HUDEP-2 (cell line): Measurements from ENCODE around the gene LRBA.
A peak's percentile ranks its signal among the peaks of the same experiment; 100 is the strongest.

ENCODE experiments used
- DNase-seq, 76 experiments: peaks; one replicate each; lab custom pipeline; 2025; ENCODE audit not compliant: unreplicated experiment in 76 of 76; lab: John Stamatoyannopoulos, UW

LRBA gene

GRCh38 chr4:150355858-150356455 is 659.1 kb downstream of the LRBA start:
- DNase-seq: no peak

- DNase-seq: no peak
Observed at GRCh38 chr4:150355418-150355817, 659.7 kb downstream of the LRBA start.

DNA sequence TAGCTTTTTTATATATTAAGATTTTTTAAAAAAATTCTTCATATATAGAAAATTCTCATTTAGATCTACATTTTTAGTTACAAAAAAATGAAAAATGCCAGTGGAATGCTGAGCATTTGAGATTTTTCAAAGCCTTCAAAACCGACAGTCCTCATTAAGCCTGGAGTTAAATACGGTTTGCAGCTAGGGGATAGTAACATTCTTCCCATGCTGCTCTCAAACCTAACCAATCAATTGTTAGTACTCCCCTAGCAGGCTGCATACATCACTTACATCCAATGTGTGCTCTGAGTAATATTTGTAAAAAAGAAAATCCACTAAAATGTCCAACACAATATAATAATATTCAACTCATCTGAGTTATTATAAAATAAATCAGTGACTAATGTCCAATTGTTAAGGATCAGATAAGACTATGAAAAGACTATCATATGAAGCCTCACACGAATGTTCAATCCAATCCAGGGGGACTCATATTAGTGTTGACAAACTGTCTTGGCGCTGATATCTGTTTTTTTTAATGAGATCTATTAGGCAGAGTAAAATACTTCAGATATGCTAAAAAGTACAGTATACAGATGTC is 660.8 kb downstream of the LRBA start:
- DNase-seq: no peak

DNA sequence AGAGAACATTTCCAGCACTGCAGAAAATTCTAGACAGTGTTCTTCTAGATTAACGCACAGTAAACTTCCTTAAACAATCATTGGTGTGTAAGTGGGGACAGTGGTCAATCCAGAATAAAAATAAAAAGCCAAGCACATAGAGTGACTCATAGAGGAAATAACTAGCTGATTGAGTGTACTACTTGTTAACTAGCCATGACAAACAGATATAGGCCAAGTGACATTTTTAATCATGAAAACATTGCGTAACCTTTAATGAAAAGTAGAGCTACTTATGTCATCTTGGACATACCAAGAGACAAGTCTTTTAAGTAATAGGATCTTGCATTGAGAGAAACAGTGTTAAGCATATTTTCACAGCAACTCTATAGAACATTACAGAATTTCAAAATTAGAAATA is 667.0 kb downstream of the LRBA start:
- no peak for DNase-seq

DNA sequence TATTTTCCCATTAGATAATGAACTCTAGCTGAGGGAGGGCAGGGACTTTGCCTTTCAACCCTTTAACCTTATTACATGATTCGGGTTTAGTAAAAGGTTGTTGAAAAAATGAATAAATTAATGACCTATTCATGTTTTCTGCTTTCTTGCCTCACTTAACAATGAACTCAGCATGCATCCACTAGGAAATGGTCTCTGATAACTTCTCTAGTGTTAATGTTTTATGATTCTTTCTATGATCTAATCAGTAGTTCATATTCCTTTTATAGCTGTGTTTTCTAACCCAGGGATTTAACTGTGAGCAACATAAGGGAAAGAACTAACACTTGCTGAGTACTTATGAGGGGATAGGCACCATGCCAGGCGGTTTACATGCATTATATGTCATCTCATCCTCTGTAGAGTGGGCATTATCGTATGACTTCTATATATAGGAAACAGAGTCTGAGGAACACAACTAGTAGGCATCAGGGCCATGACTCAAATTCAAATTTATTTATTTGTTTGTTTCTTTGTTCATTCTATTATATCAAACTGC is 669.8 kb downstream of the LRBA start:
- DNase-seq: no peak

DNA sequence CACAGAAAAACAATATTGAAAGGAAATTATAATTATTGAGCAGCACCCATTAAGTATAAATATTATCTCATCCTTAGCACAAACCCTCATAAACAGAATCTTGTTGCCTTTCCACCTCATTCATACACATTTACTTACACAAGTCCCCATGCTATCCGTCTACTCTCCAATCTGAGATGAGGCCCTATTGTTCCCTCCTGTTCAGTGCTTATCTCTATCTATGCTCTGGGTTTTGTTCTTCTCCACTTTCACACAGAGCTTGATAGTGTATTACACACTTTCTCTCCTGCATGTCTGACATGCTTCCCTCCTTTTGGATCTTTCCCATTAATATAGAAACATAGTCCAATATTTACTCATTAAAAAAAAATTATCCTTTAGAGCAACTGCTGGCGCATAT is 671.3 kb downstream of the LRBA start:
- DNase-seq: no peak

DNA sequence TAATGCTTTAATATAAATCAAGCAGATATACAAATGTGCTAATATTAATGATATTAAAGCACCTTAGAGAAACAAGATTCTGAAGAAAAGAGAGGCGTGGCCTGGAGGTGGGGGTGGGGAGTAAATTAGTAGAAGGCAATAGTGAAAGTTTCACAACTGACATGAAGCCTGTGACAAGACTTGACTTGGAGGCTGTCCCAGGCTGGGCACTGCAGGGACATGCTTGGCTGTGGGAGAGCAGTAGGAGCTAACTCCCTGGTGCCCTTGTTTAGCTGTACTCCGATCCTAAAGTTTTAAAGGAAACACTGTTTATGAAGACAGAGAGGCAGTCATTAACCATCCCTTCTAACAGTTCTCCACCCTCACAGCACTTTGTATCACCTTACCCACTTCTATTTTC is 672.1 kb downstream of the LRBA start:
- DNase-seq: peak in 2 of 76 experiments; percentile 7 to 11

GRCh38 chr4:150337734-150338133 is 677.4 kb downstream of the LRBA start:
- DNase-seq: no peak

- DNase-seq: no peak
Observed at GRCh38 chr4:150336676-150337412, 678.2 kb downstream of the LRBA start.

DNA sequence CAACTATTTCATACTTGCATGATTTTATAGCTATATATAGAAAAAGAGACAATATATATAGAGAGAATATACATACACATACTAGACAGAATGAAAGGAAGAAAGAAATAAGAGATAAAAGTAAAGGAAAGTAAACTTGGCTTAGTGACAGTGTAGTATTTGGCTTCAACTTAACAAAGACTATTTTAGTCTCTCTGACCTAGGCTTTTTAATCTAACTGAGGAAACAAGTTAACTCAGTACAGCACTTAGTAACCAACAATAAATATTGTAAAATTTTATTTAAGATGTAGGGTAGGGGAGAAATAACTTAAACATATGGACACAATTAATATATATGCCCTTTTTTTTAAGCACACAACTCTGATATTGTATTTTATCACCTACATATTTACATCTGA is 682.1 kb downstream of the LRBA start:
- no peak for DNase-seq

DNA sequence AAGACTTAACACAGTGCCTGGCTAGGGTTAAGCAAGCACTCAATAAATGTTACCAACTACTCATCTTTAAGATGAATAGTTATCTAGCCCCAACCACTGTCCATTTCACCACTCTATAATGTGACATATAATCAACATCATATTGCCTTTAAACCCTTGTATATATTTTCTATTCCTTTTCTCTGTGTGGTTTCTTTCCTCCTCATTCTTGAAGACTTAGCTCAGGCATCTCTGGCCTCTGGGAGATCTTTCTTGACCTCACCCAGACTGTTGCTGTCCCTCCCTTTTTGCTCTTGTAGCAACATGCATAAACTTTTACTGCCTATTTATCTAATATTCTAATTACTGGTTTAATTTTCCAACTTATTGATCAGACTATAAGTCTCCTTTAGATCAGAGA is 683.0 kb downstream of the LRBA start:
- DNase-seq: no peak

DNA sequence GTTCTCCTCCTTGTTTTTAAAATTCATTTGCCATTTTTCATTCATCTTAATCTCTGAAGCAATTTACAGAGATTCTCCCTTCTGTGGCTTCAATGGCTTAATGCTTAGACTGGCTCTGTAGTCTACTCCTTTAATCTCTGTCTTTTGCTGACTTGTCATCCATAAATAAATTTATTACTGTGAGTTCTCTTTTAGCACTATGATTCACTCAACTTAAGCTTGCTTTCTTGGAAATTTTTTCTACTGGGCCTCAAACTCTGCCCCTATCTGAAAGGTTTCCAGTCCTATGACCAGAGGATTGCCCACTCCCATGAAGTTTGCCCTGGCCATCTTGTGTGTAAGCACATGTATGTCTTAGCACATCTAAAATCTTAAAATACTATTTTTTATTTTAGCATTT is 685.7 kb downstream of the LRBA start:
- DNase-seq: no peak

GRCh38 chr4:150328496-150328895 is 686.6 kb downstream of the LRBA start:
- no peak for DNase-seq

- peak in 12 of 76 experiments; percentile 3 to 28 (median 10) for DNase-seq
Observed at GRCh38 chr4:150327262-150327780, 687.8 kb downstream of the LRBA start.

- DNase-seq: no peak
Observed at GRCh38 chr4:150325872-150326271, 689.2 kb downstream of the LRBA start.

DNA sequence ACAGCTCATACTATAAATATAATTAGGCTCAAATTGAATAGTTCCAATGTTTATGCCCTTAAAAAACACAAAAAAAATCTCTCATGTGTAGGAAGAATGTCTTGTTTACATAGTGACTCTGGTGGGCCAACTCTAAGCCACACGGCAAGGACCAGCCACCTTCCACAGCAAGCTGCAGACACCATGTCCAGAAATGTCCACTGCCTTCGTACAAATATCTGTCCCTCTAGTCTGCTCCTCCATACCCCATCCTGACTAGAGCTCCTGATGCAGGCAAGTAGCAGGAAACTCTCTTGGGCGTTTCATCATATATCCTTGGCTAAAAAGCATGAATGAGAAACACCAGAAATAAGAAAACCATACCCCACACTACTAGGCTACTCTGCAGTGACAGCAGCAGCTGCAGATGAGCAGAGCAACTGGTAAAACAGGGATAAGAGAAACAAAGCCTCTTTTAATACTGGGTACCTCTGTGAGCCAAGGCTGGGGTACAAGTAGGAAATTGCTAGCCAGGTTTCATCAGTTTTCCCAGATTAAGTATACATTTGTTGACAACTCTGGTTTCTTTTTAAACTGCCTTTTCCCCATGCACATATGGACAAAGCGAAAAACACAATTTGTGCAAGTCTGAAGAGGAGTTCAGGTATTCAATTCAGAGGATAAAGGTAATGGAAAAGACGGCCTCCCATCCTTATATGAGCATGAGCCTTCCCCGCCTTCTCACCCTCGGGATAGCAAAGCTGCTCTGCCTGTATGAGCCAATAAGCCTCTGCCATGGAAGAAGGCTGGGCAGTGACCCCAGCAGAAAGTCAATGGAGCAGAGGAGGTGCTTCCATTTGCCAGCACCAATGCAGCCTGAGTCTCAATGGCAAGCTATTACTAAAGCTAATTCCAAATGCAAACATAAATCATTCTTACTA is 691.4 kb downstream of the LRBA start:
- DNase-seq: no peak

DNA sequence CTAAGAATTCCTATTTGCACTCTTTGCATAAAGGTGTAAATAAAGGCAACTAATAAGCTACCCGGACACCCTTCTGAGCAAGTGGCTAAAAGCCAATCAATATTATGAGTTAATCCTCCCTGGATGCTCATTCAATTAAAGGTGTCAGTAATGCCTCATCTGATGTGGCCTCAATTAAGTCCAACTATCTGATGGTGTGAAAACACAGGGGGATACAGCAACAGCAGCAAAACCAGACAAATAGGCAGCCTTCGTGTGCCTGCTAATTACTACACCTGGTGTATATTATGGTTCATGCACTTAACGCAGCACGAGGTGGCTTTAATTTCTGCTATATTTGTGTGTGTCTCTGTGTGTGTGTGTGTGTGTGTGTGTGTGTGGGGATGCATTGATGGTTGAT is 692.4 kb downstream of the LRBA start:
- DNase-seq: no peak

DNA sequence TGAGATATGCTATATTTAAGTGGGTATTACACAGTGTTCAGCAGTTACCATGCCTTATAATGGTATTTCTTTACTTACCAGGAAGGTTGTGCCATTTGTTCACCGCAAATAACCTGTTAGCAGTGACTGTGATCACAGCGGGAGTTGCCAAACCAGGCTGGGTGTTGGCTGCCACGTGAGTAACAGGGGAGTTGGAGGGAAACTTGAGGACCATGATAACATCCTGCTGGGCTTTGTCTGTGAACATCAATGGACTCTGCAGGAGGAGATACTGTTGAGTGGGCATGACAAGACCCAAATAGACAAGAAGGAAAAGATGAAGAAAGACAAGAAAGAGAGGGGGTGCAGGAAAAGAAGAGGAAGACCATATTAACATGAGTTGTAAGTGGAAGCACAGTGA is 694.0 kb downstream of the LRBA start:
- peak in 71 of 76 experiments; percentile 2 to 93 (median 65) for DNase-seq

- DNase-seq: peak in 5 of 76 experiments; percentile 13 to 44 (median 29)
Observed at GRCh38 chr4:150318971-150319370, 696.1 kb downstream of the LRBA start.

- no peak for DNase-seq
Observed at GRCh38 chr4:150318527-150318926, 696.6 kb downstream of the LRBA start.
